ENCODE measurements around the gene BRPF3. TPM values are rescaled to one million over a fixed set of nuclear protein-coding genes. Genes with fewer than 3 reads are reported as not detected.

The BRPF3 gene
- total RNA-seq, 1 donor from 2014 or later, result 32.0 TPM

GRCh38 chr6:36200998-36201596, 4.6 kb downstream of the BRPF3 start:
- no peaks in the 10 kb centered on the region for H3K27me3 ChIP-seq (ENCODE audit: low read depth)
- intact Hi-C loops (cut with DNase I), result no loop called here
- no peak overlapping the region for H3K4me3 ChIP-seq
- peaks cover 56% of the 10 kb centered on the region for H3K36me3 ChIP-seq
- TF ChIP-seq, protein P1, sequence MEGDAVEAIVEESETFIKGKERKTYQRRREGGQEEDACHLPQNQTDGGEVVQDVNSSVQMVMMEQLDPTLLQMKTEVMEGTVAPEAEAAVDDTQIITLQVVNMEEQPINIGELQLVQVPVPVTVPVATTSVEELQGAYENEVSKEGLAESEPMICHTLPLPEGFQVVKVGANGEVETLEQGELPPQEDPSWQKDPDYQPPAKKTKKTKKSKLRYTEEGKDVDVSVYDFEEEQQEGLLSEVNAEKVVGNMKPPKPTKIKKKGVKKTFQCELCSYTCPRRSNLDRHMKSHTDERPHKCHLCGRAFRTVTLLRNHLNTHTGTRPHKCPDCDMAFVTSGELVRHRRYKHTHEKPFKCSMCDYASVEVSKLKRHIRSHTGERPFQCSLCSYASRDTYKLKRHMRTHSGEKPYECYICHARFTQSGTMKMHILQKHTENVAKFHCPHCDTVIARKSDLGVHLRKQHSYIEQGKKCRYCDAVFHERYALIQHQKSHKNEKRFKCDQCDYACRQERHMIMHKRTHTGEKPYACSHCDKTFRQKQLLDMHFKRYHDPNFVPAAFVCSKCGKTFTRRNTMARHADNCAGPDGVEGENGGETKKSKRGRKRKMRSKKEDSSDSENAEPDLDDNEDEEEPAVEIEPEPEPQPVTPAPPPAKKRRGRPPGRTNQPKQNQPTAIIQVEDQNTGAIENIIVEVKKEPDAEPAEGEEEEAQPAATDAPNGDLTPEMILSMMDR (IDR thresholded peaks at IDR 0.05), result no peak
- no peak for ATAC-seq
- H3K9me3 ChIP-seq, result no peaks in the 10 kb centered on the region
- no peak overlapping the region for H3K27ac ChIP-seq
- H3K4me1 ChIP-seq, result peaks cover 38% of the 10 kb centered on the region
- DNase-seq, result no peak

- peaks cover 61% of the 10 kb centered on the region for H3K36me3 ChIP-seq
- TF ChIP-seq, protein P1 (IDR thresholded peaks at IDR 0.05), result no peak
- H3K27me3 ChIP-seq (ENCODE audit: low read depth), result no peaks in the 10 kb centered on the region
- H3K4me1 ChIP-seq, result peaks cover 38% of the 10 kb centered on the region
- intact Hi-C loops (cut with DNase I), result no loop called here
- DNase-seq, result no peak
- H3K27ac ChIP-seq, result no peak overlapping the region
- no peaks in the 10 kb centered on the region for H3K9me3 ChIP-seq
- no peak overlapping the region for H3K4me3 ChIP-seq
- no peak for ATAC-seq
Observed at GRCh38 chr6:36201612-36202011, 5.1 kb downstream of the BRPF3 start.

- TF ChIP-seq, protein P1 (IDR thresholded peaks at IDR 0.05), result no peak
- intact Hi-C loops (cut with DNase I), result no loop called here
- Histone ChIP-seq H3K36me3 (peaks cover 66% of the 10 kb centered on the region), H3K4me1 (peaks cover 38% of the 10 kb centered on the region), H3K27me3 (ENCODE audit: low read depth) (no peaks in the 10 kb centered on the region), H3K27ac (no peak overlapping the region), H3K9me3 (no peaks in the 10 kb centered on the region), H3K4me3 (no peak overlapping the region)
- DNase-seq, result no peak
- no peak for ATAC-seq
Observed at GRCh38 chr6:36202101-36202500, 5.6 kb downstream of the BRPF3 start.

- Histone ChIP-seq H3K36me3 (peaks cover 87% of the 10 kb centered on the region), H3K4me1 (peaks cover 23% of the 10 kb centered on the region), H3K27ac (no peak overlapping the region), H3K9me3 (no peaks in the 10 kb centered on the region), H3K27me3 (ENCODE audit: low read depth) (no peaks in the 10 kb centered on the region), H3K4me3 (no peak overlapping the region)
- TF ChIP-seq, protein P1 (IDR thresholded peaks at IDR 0.05), result no peak
- ATAC-seq, result peak; percentile 42 to 51
- no peak for DNase-seq
- intact Hi-C loops (cut with DNase I), result no loop called here
Observed at GRCh38 chr6:36204068-36204753, 7.7 kb downstream of the BRPF3 start.

DNA sequence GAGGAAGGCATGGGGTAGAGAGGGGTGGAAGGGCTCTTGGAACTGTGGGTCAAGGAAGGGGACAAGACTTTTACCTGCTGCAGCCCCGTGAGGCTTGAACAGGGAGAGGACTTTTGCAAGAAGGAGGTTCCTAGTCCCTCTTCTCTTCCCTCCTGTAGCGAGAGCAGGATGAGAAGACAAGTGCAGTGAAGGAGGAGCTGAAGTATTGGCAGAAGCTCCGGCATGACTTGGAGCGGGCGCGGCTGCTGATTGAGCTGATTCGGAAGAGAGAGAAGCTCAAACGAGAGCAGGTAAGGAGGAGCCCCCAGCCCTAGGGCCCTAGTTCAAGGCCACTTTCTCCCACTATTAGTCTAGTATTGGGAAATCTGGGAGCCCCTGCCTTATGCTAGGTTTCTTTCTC, 10.6 kb downstream of the BRPF3 start:
- Histone ChIP-seq H3K4me1 (peaks cover 16% of the 10 kb centered on the region), H3K4me3 (no peak overlapping the region), H3K27me3 (ENCODE audit: low read depth) (no peaks in the 10 kb centered on the region), H3K36me3 (peaks cover 93% of the 10 kb centered on the region), H3K9me3 (no peaks in the 10 kb centered on the region), H3K27ac (no peak overlapping the region)
- intact Hi-C loops (cut with DNase I), result no loop called here
- TF ChIP-seq, protein P1 (IDR thresholded peaks at IDR 0.05), result no peak
- no peak for ATAC-seq
- DNase-seq, result no peak

Data from lower lobe of right lung (tissue), 2 donors.